Gastroesophageal sphincter (tissue), 3 donors: ENCODE results near the gene SH3PXD2A.

ENCODE experiments used
- EP300 ChIP-seq: sonication (generic); formaldehyde crosslinking; IDR thresholded peaks from one replicate; pipeline ENCODE4 v1.6.1; 2017; ENCODE audit warnings: antibody characterized with exemption, mild to moderate bottlenecking
- POLR2A ChIP-seq, 2 donors: fragments of 450-650 bp; IDR thresholded peaks; one replicate each; pipeline ENCODE4 v1.6.1; 2017; ENCODE audit warnings: antibody characterized with exemption in 2 of 2, mild to moderate bottlenecking in 2 of 2, moderate library complexity in 1 of 2
- TF ChIP-seq, protein P1 (sequence below), 4 experiments: fragments of 200-600 bp in 2 of 4; fragments of 450-650 bp in 2 of 4; sonication (generic) in 1 of 4; IDR thresholded peaks; one replicate each; pipeline ENCODE4 v1.5.1; 2017 to 2019; ENCODE audit warnings: antibody characterized with exemption in 4 of 4, mild to moderate bottlenecking in 2 of 4, moderate library complexity in 2 of 4

- TF ChIP-seq, protein P1, sequence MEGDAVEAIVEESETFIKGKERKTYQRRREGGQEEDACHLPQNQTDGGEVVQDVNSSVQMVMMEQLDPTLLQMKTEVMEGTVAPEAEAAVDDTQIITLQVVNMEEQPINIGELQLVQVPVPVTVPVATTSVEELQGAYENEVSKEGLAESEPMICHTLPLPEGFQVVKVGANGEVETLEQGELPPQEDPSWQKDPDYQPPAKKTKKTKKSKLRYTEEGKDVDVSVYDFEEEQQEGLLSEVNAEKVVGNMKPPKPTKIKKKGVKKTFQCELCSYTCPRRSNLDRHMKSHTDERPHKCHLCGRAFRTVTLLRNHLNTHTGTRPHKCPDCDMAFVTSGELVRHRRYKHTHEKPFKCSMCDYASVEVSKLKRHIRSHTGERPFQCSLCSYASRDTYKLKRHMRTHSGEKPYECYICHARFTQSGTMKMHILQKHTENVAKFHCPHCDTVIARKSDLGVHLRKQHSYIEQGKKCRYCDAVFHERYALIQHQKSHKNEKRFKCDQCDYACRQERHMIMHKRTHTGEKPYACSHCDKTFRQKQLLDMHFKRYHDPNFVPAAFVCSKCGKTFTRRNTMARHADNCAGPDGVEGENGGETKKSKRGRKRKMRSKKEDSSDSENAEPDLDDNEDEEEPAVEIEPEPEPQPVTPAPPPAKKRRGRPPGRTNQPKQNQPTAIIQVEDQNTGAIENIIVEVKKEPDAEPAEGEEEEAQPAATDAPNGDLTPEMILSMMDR (IDR thresholded peaks at IDR 0.05) = no peak
- TF ChIP-seq POLR2A (IDR thresholded peaks at IDR 0.05) (no peak), EP300 (no peak)
These were observed 114.8 kb downstream of the SH3PXD2A start for GRCh38 chr10:103740611-103741010.
